Inflammatory macrophage treated with lipopolysaccharide for 4 hours (primary cell): ENCODE measurements around the gene ZNF219.

ENCODE experiments used
- DNase-seq: peaks from one replicate; pipeline ENCODE4 v3.0.0-alpha.2; 2020

Gene ZNF219

GRCh38 chr14:21098076-21098891 lies at the start of gene ZNF219:
Gene ZNF219, minus strand, starts transcription at chr14:21098655. Its CDS starts 5,064 bp downstream, at chr14:21093591.
- peak; percentile 17 for DNase-seq

DNA sequence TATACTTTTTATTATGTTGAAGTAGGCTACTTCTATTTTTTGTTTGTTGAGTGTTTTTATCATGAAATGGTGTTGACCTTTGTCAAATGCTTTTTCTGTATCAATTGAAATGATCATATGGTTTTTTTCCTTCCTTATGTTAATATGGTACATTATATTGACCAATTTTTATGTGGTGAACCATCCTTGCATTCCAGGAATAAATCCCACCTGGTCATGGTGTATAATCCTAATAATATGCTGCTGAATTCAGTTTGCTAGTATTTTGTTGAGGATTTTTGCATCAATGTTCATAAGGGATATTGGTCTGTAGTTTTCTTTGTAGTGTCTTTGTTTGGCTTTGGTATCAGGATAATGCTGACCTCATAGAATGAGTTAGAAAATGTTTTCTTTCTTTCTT lies 47.0 kb upstream of the ZNF219 start:
- DNase-seq = no peak

- no peak for DNase-seq
Measured at GRCh38 chr14:21142357-21142756, 43.9 kb upstream of the ZNF219 start.

- DNase-seq = peak; percentile 25
Measured at GRCh38 chr14:21136024-21136423, 37.6 kb upstream of the ZNF219 start.

DNA sequence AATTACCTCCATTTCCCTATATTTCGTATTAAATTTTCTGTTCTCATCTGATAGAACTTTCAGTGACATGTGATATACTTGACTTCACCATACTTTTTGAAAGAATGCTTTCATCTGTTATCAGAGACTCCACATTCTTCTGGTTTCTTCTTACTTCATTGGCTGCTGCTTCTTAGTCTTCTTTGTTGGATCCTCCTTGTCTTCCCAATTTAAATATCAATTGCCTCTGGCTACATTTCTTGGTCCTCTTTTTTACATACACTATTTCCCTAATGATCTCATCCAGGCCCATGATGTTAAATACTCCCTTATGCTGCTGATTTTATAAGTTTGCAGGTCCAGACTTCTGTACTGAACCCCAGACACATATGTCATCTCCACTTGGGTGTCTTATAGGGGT lies 35.4 kb upstream of the ZNF219 start:
- no peak for DNase-seq

DNA sequence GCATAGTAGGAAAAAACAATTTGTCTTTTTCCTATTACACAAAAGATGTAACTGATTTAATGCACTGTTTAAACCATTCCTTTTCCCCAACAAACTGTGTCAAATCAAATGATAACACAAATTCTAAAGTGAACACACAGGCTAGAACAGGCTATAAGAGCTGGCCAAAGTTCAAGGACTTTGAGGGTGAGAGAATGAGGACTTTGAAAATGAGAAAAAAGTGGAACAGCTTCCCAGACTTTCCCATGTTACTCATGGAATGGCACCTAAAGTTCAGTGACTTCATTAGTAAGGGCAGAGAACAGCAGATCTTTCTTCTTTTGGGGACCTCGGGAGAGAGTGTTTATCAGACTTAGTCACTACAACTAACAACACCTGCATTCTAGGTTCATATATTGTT lies 25.0 kb upstream of the ZNF219 start:
- DNase-seq = no peak

DNA sequence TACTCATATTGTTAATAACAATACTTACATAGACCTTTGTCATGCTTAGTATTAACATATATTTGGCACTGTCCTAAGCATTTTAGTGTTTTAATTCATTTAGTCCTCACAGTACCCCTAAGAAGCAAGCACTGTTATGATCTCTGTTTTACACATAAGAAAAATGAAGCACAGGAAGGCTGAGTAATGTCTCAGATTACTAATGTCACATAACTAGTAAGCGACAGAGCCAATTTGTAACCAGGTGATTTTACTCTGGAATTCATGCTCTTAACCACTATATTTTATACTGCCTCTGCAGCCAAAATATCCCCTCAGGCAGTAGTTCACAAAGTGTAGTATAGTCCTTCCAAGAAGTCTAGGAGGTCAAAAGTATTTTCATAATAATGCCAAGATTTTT lies 22.7 kb upstream of the ZNF219 start:
- no peak for DNase-seq

GRCh38 chr14:21120686-21121085 lies 22.2 kb upstream of the ZNF219 start:
- DNase-seq = no peak

DNA sequence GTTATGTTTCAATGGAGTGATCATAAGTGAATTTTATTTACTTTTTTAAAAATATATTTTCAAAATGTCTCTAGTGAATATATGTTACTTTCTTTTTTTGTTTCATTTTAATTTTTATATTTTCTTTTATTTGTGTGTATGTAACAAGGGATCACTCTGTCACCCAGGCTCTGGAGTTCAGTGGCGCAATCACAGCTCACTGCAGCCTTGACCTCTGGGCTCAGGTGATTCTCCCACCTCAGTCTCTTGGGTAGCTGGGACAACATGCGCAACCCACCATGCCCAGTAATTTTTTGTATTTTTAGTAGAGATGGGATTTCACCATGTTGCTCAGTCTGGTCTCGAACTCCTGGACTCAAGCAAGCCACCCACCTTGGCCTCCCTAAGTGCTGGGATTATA lies 20.5 kb upstream of the ZNF219 start:
- no peak for DNase-seq

GRCh38 chr14:21113369-21113768 lies 14.9 kb upstream of the ZNF219 start:
- DNase-seq = no peak

DNA sequence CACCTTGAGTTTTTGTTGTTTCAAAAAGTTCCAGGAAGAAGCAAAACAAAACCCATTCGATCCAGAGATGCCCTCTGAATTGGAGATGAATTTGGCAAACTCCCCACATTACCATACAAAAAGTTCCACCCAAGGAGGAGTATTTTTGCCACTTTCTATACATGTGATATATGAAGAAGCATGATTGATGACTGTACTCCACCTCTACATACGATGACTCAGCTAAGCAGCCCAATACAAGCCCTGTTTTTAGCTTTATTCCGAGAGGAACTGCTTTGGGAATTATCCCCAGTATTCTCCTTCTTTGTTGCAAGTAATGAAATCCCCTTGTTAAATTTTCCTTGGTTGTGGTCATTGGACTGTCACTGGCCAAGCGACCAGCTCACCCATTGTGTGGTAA lies 13.8 kb upstream of the ZNF219 start:
- DNase-seq = no peak

GRCh38 chr14:21109377-21110138 lies 11.1 kb upstream of the ZNF219 start:
- no peak for DNase-seq

- DNase-seq = no peak
Measured at GRCh38 chr14:21108791-21109190, 10.3 kb upstream of the ZNF219 start.

GRCh38 chr14:21107283-21107800 lies 8.9 kb upstream of the ZNF219 start:
- no peak for DNase-seq

DNA sequence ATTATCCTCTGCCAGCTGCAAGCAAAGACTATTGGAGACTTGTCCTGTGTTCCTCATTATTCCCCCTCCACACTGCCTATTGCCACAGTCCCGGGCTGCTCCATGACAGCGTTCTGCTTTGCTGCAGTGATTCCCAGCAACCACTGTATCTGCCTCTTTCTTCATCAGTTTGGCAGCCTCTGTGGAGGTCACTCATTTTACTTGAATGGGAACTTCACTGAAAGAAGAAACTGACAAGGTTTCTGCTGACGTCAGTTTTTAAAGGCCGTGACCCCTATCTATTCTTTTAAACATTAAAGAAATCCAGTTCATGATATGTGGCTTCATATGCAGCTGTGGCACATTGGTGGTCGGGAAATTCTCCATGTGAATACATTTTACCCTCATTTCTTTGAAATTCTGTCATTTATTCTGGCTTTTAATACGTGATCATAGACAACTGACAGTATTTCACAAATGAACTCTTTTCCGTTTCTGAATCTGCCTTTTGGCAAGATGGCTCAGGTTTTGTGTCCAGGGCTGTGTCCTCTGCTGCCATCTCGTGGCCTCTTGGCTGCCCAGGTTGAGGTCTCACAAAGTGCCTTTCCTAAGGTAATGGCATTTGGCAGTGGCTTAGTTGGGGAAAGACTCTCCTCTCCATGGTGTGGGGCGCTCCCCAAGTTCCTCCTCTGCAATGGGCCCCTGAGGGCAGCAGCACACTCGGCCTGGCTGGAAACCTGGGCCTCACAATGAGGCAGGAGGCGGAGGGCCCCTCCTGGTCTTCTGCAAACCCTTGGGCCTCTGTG lies 8.2 kb upstream of the ZNF219 start:
- DNase-seq = peak; percentile 77

- peak; percentile 83 for DNase-seq
Measured at GRCh38 chr14:21106176-21106497, 7.7 kb upstream of the ZNF219 start.

GRCh38 chr14:21105095-21105494 lies 6.6 kb upstream of the ZNF219 start:
- peak; percentile 26 for DNase-seq

GRCh38 chr14:21104448-21105060 lies 6.1 kb upstream of the ZNF219 start:
- peak; percentile 70 for DNase-seq

- DNase-seq = peak; percentile 98
Measured at GRCh38 chr14:21103710-21104447, 5.4 kb upstream of the ZNF219 start.

GRCh38 chr14:21103411-21103709 lies 4.9 kb upstream of the ZNF219 start:
- DNase-seq = no peak

GRCh38 chr14:21102521-21103410 lies 4.3 kb upstream of the ZNF219 start:
- no peak for DNase-seq
